Naive thymus-derived CD4-positive, alpha-beta T cell (primary cell): Measurements from ENCODE around the gene CDCA8. TPM values are rescaled to one million over a fixed set of nuclear protein-coding genes. Genes with fewer than 3 reads are reported as not detected.

Source experiments
- ATAC-seq: fragments of 150-1000 bp; cut with Tn5 transposase; 2 replicates; pipeline ENCODE4 v1.10.0; 2021; ENCODE audit warnings: mild to moderate bottlenecking, moderate library complexity
- CTCF ChIA-PET: fragments of 350-600 bp; sonication (Branson Sonifier 250); formaldehyde crosslinking; loops from one replicate; lab custom pipeline; 2021; ENCODE audit warnings: antibody characterized with exemption; lab: Charles Lee
- POLR2A ChIA-PET: fragments of 350-600 bp; sonication (Branson Sonifier 250); formaldehyde crosslinking; loops from one replicate; lab custom pipeline; 2021; ENCODE audit warnings: antibody characterized with exemption, inconsistent platforms; lab: Charles Lee
- DNase-seq, 9 donors: peaks; one replicate each; pipeline versions ENCODE4 v3.0.0 to v3.0.0-alpha.2; 2020 to 2022; ENCODE audit warnings: mixed read lengths in 1 of 9
- H3K27ac ChIP-seq: one replicate; pipeline ENCODE4 v1.7.0; 2013; ENCODE audit warnings: mild to moderate bottlenecking, low read depth, low read length, moderate library complexity
- H3K27me3 ChIP-seq, 2 donors: one replicate each; pipeline ENCODE4 v1.7.0; 2013; ENCODE audit warnings: low read length in 2 of 2, mild to moderate bottlenecking in 2 of 2, moderate library complexity in 2 of 2; ENCODE audit not compliant: control insufficient read depth in 2 of 2, insufficient read depth in 2 of 2
- H3K36me3 ChIP-seq, 3 experiments: 1 replicate in 2 of 3; 2 replicates in 1 of 3; pipeline ENCODE4 v1.7.0; 2013; ENCODE audit warnings: low read length in 3 of 3, mild to moderate bottlenecking in 3 of 3, moderate library complexity in 1 of 3; ENCODE audit not compliant: insufficient read depth in 3 of 3, control insufficient read depth in 2 of 3
- H3K4me1 ChIP-seq, 2 donors: one replicate each; pipeline ENCODE4 v1.7.0; 2013; ENCODE audit warnings: low read length in 2 of 2, mild to moderate bottlenecking in 2 of 2, moderate library complexity in 1 of 2; ENCODE audit not compliant: control insufficient read depth in 2 of 2, insufficient read depth in 2 of 2
- H3K4me3 ChIP-seq: 2 replicates; pipeline ENCODE4 v1.7.0; 2013; ENCODE audit warnings: mild to moderate bottlenecking, low read length
- H3K9me3 ChIP-seq, 3 experiments: 1 replicate in 2 of 3; 2 replicates in 1 of 3; pipeline ENCODE4 v1.7.0; 2013; ENCODE audit warnings: low read length in 3 of 3; ENCODE audit not compliant: control insufficient read depth in 2 of 3
- H3K27ac Mint-ChIP-seq, 9 donors: one replicate each; pipeline ENCODE4 v1.8.0; 2020 to 2022; ENCODE audit warnings: mixed read lengths in 9 of 9, mild to moderate bottlenecking in 8 of 9, moderate library complexity in 5 of 9, inconsistent platforms in 2 of 9
- H3K27me3 Mint-ChIP-seq, 5 donors: one replicate each; pipeline ENCODE4 v1.8.0; 2021 to 2022; ENCODE audit warnings: mixed read lengths in 5 of 5, mild to moderate bottlenecking in 1 of 5
- H3K36me3 Mint-ChIP-seq, 5 donors: one replicate each; pipeline ENCODE4 v1.8.0; 2020 to 2022; ENCODE audit warnings: mixed read lengths in 5 of 5, mild to moderate bottlenecking in 3 of 5, inconsistent platforms in 1 of 5
- H3K4me1 Mint-ChIP-seq, 7 donors: one replicate each; pipeline ENCODE4 v1.8.0; 2020 to 2022; ENCODE audit warnings: mixed read lengths in 7 of 7, mild to moderate bottlenecking in 3 of 7, inconsistent platforms in 1 of 7
- H3K4me3 Mint-ChIP-seq, 10 donors: one replicate each; pipeline ENCODE4 v1.8.0; 2020 to 2022; ENCODE audit warnings: mild to moderate bottlenecking in 10 of 10, mixed read lengths in 10 of 10, moderate library complexity in 6 of 10, inconsistent platforms in 2 of 10
- H3K9me3 Mint-ChIP-seq, 11 donors: one replicate each; pipeline ENCODE4 v1.8.0; 2020 to 2022; ENCODE audit warnings: mixed read lengths in 11 of 11, mild to moderate bottlenecking in 4 of 11, inconsistent platforms in 1 of 11, moderate library complexity in 1 of 11
- intact Hi-C, 2 donors: fragments of 100-400 bp; cut with micrococcal nuclease; formaldehyde crosslinking; loops; one replicate each; pipeline ENCODE4 v1.15.1; 2023
- polyA plus RNA-seq, 2 donors: library from polyadenylated mRNA; unstranded; fragments of 300-500 nt; fragmentation: Illumina TruSeq; gene quantifications; one replicate each; pipeline ENCODE4 v1.2.3, GENCODE V29; 2021
- total RNA-seq, 6 experiments: library from RNA in 5 of 6; stranded (reverse) in 5 of 6; gene quantifications; 1 replicate in 5 of 6; 2 replicates in 1 of 6; pipeline ENCODE4 v1.2.3 and lab custom pipeline; 2021 to 2026

Gene CDCA8
- total RNA-seq (10 to 100 TPM in 1 of 5 experiments, 1 to 10 TPM in 1, under 1 TPM in 3; 0.58 to 45.5 (median 0.92) TPM), polyA plus RNA-seq (1 to 10 TPM; 1.0 to 1.3 TPM), total RNA-seq (lab: John Stamatoyannopoulos, UW) (0.94 reads per million)

GRCh38 chr1:37692078-37692833 is at the start of gene CDCA8:
Gene CDCA8 (plus strand): TSS chr1:37692516. CDS start chr1:37692691, 175 bp downstream.
- CTCF ChIA-PET: interaction anchor here (1.5 kb wide), 1 partner anchor 10 kb away, joined by 6 read pairs; no protein-coding TSS in a partner anchor
- H3K4me1 Mint-ChIP-seq: peaks cover 23 to 54% (median 39%) of the 10 kb centered on the region in 7 donors
- intact Hi-C loops: loop anchor here (1.0 to 10.0 kb wide), 20 partner anchors 96 to 1885 kb away; partner anchors contain the start of genes MEAF6 (in 2 of the 2), MTF1 (in 2 of the 2), SNIP1 (in 2 of the 2) and ADPRS (in 1 of the 2)

DNA sequence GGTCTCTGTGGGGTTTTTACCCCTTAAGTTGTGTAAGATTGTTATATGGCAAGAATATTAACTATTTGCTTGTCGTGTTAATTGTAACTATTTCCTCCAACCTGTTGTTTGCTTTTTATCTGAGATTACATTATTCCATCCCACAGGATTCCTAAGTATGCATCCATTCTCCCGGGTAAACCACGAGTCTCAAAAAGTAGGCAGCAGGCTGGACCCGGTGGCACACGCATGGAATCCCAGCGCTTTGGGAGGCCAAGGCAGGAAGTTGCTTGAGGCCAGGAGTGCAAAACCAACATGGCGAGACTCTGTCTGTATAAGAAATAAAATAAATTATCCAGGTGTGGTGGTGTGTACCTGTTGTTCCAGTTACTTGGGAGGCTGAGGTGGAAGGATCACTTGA is 45.0 kb upstream of the CDCA8 start:
- Mint-ChIP-seq H3K27me3 (peaks cover 4 to 28% (median 17%) of the 10 kb centered on the region in 5 donors), H3K4me3 (no peak overlapping the region), H3K27ac (no peak overlapping the region), H3K4me1 (no peaks in the 10 kb centered on the region), H3K36me3 (no peaks in the 10 kb centered on the region), H3K9me3 (peaks cover 0 to 8% (median 0%) of the 10 kb centered on the region in 11 donors)
- DNase-seq: no peak
- Histone ChIP-seq H3K4me1 (no peaks in the 10 kb centered on the region), H3K9me3 (peaks cover 0 to 4% (median 0%) of the 10 kb centered on the region in 3 experiments), H3K27ac (no peak overlapping the region), H3K36me3 (no peaks in the 10 kb centered on the region), H3K27me3 (no peaks in the 10 kb centered on the region), H3K4me3 (no peak overlapping the region)
- ChIA-PET POLR2A (no interaction called here), CTCF (no interaction called here)
- no peak for ATAC-seq
- intact Hi-C loops: no loop called here

More at GRCh38 chr1:37692078-37692833, at the start of gene CDCA8:
- ATAC-seq: peak; percentile 94
- H3K27ac Mint-ChIP-seq: peak within 1 kb of the TSS; percentile 81 to 95 (median 88)
- Histone ChIP-seq H3K9me3 (no peaks in the 10 kb centered on the region), H3K27me3 (no peaks in the 10 kb centered on the region), H3K27ac (peak within 1 kb of the TSS; percentile 77), H3K4me1 (peaks cover 11 to 23% of the 10 kb centered on the region in 2 donors), H3K4me3 (peak within 1 kb of the TSS; percentile 61), H3K36me3 (peaks cover 0 to 10% (median 0%) of the 10 kb centered on the region in 3 experiments)
- POLR2A ChIA-PET: interaction anchor here (0.7 to 3.0 kb wide), 8 partner anchors 9 to 217 kb away, joined by 3 to 19 read pairs (median 4); partner anchors contain the start of genes MEAF6, SNIP1 and ZC3H12A
- peaks cover 0 to 12% (median 5%) of the 10 kb centered on the region in 5 donors for H3K36me3 Mint-ChIP-seq
- H3K27me3 Mint-ChIP-seq: peaks cover 0 to 3% (median 0%) of the 10 kb centered on the region in 5 donors
- H3K9me3 Mint-ChIP-seq: peaks cover 0 to 2% (median 0%) of the 10 kb centered on the region in 11 donors
- peak; percentile 92 to 99 (median 97) for DNase-seq
- H3K4me3 Mint-ChIP-seq: peak within 1 kb of the TSS; percentile 88 to 98 (median 96)

DNA sequence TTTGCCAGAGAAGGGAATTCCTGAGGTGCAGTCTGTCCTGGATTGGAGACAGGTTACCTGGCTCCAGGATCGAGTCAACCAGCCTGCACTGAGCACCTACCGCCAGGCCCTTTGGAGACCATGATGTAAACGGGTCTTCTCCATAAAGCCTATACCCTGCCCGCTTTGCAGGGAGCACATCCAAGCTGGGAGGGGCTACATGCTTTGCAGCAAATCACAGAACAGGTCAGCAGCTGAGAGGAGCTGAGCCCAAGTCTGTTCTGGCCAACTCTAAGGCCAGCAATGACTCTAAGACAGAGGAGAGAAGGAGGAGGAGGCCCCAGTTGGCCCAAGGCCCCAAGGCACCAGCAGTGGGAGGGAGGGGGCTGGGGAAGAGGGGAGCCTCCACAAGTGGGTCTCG is 42.1 kb upstream of the CDCA8 start:
- H3K9me3 Mint-ChIP-seq: no peaks in the 10 kb centered on the region
- ChIA-PET POLR2A (no interaction called here), CTCF (no interaction called here)
- H3K36me3 ChIP-seq: no peaks in the 10 kb centered on the region
- peaks cover 0 to 1% (median 0%) of the 10 kb centered on the region in 7 donors for H3K4me1 Mint-ChIP-seq
- ATAC-seq (no peak), DNase-seq (no peak)
- H3K4me1 ChIP-seq: no peaks in the 10 kb centered on the region
- H3K36me3 Mint-ChIP-seq: no peaks in the 10 kb centered on the region
- peaks cover 0 to 16% (median 5%) of the 10 kb centered on the region in 5 donors for H3K27me3 Mint-ChIP-seq
- intact Hi-C loops: no loop called here
- H3K4me3 ChIP-seq: no peak overlapping the region
- H3K27ac ChIP-seq: no peak overlapping the region
- H3K27me3 ChIP-seq: no peaks in the 10 kb centered on the region
- H3K27ac Mint-ChIP-seq: no peak overlapping the region
- no peaks in the 10 kb centered on the region for H3K9me3 ChIP-seq
- H3K4me3 Mint-ChIP-seq: no peak overlapping the region

- Histone ChIP-seq H3K36me3 (no peaks in the 10 kb centered on the region), H3K27ac (no peak overlapping the region), H3K9me3 (no peaks in the 10 kb centered on the region), H3K27me3 (no peaks in the 10 kb centered on the region), H3K4me1 (no peaks in the 10 kb centered on the region), H3K4me3 (no peak overlapping the region)
- intact Hi-C loops: no loop called here
- H3K4me3 Mint-ChIP-seq: no peak overlapping the region
- DNase-seq (no peak), ATAC-seq (no peak)
- CTCF ChIA-PET: no interaction called here
- H3K4me1 Mint-ChIP-seq: peaks cover 0 to 1% (median 0%) of the 10 kb centered on the region in 7 donors
- no peak overlapping the region for H3K27ac Mint-ChIP-seq
- POLR2A ChIA-PET: no interaction called here
- H3K36me3 Mint-ChIP-seq: no peaks in the 10 kb centered on the region
- no peaks in the 10 kb centered on the region for H3K9me3 Mint-ChIP-seq
- H3K27me3 Mint-ChIP-seq: peaks cover 0 to 16% (median 5%) of the 10 kb centered on the region in 5 donors
Measured at GRCh38 chr1:37650721-37651120, 41.6 kb upstream of the CDCA8 start.

DNA sequence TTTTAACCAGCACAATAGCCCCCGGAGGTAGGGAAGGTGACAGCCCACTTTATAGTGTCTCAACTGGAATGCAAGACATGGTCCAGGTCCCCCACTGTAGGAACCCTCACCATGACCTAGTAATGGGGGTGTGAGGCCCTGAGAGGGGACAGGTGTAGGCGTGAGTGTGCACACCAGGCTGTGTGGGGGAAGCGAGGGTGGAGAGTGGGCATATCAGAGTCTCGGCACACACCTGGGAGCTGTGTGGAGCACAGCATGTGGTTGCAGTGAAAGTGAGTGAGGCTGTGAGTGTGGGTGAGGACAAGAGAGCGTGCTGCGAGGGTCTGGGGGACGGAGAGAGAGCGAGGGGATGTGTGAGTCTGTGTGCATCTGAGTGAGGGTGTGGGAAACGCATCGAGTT is 40.5 kb upstream of the CDCA8 start:
- H3K27me3 Mint-ChIP-seq: peaks cover 0 to 12% (median 5%) of the 10 kb centered on the region in 5 donors
- H3K4me1 Mint-ChIP-seq: peaks cover 0 to 1% (median 0%) of the 10 kb centered on the region in 7 donors
- H3K9me3 ChIP-seq: no peaks in the 10 kb centered on the region
- H3K36me3 Mint-ChIP-seq: no peaks in the 10 kb centered on the region
- no peak overlapping the region for H3K4me3 Mint-ChIP-seq
- CTCF ChIA-PET: interaction anchor here (0.7 kb wide), 1 partner anchor 54 kb away, joined by 3 read pairs; no protein-coding TSS in a partner anchor
- H3K27me3 ChIP-seq: no peaks in the 10 kb centered on the region
- no peaks in the 10 kb centered on the region for H3K9me3 Mint-ChIP-seq
- POLR2A ChIA-PET: no interaction called here
- H3K36me3 ChIP-seq: no peaks in the 10 kb centered on the region
- intact Hi-C loops: no loop called here
- H3K4me1 ChIP-seq: no peaks in the 10 kb centered on the region
- H3K27ac Mint-ChIP-seq: no peak overlapping the region
- ATAC-seq (no peak), DNase-seq (no peak)
- no peak overlapping the region for H3K27ac ChIP-seq
- no peak overlapping the region for H3K4me3 ChIP-seq

- H3K36me3 ChIP-seq: no peaks in the 10 kb centered on the region
- no peak overlapping the region for H3K4me3 ChIP-seq
- H3K27me3 ChIP-seq: no peaks in the 10 kb centered on the region
- H3K36me3 Mint-ChIP-seq: no peaks in the 10 kb centered on the region
- ChIA-PET POLR2A (no interaction called here), CTCF (no interaction called here)
- H3K9me3 ChIP-seq: no peaks in the 10 kb centered on the region
- no peak for DNase-seq
- H3K27ac ChIP-seq: no peak overlapping the region
- no peak for ATAC-seq
- no peaks in the 10 kb centered on the region for H3K4me1 ChIP-seq
- H3K27me3 Mint-ChIP-seq: peaks cover 0 to 11% (median 0%) of the 10 kb centered on the region in 5 donors
- H3K27ac Mint-ChIP-seq: no peak overlapping the region
- intact Hi-C loops: no loop called here
- no peaks in the 10 kb centered on the region for H3K9me3 Mint-ChIP-seq
- H3K4me1 Mint-ChIP-seq: peaks cover 0 to 1% (median 0%) of the 10 kb centered on the region in 7 donors
- no peak overlapping the region for H3K4me3 Mint-ChIP-seq
Measured at GRCh38 chr1:37652976-37653375, 39.3 kb upstream of the CDCA8 start.
